HS-5 (cell line): ENCODE measurements around the gene PACSIN1.

Experiments
- DNase-seq: peaks from one replicate; pipeline ENCODE4 v3.0.0-alpha.2; 2012; ENCODE audit warnings: low read depth

The PACSIN1 gene

DNA sequence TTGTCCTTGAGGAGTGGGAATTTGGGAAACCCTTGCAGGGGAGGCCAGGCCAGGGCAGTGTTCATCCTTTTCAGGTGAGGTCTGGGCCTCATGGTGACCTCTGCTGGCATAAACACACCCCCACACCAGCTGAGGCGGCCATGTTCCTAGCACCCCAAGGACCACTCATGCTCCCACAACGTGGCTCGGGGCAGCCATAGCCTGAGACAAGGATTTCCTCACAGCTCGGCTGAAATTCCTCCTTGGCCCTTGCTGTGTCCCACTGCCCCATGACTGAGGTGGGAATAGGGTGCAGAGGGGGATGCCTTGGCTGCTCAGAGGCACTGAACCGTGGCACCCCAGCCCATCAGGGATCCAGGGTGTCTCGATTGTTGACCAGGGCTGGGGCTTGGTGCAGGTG, 117.6 kb downstream of the PACSIN1 start:
- DNase-seq: no peak

DNA sequence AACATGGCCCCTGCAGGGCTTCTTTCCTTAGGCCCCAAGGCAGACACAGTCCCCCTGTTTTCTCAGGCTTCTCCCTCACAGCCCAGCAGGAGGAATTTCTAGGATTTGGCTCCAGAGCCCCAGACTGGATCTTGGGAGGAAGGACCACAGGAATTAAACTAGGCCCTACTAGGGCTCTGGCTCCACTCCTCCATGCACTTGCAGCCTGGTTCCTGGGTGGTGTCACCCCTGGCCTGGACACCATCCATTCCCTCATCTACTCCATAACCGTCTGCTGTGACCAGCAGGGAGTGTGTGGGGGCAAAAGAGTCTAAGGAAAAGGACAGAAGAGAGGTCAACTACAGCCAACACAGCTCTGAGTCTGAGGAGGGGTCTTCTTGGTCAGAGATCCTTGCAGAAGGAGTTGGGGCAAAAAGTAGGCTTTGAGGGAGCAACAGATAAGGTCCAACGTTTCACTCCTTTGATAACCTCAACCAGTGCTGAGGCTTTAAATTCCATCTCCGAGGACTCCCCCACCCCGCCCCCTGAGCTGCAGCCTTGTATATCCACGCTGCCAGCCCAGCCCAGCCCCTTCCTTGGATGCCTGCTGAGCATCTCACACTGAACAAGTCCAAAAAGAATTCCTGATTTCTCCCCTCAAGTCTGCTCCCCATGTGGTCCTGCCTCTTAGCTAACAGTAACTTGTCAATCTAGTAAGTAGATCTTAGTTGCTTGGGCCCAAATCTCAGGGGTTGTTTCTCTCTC, 118.2 kb downstream of the PACSIN1 start:
- DNase-seq: no peak

DNA sequence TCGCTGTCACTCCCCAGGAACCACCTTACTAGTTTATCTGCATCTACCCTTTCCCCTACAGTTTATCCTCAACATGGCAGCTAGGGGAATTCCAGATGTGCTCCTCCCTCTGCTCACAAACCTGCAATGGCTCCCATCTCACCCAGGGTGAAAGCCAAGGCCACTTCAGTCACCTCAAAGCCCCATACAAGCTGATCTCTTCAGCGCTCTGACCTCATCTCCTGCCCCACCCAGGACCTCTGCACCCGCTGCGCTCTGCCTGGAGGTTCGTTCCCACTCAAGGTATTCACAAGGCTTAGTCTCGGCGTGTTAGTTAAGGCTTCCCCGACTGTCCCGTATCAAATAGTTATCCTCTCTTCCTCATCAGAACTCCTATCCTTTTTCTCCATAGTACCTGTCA, 118.8 kb downstream of the PACSIN1 start:
- no peak for DNase-seq
